Esophagus squamous epithelium (tissue), 4 donors: ENCODE measurements around the gene C10orf71.

Source experiments
- POLR2A ChIP-seq, 4 donors: fragments of 450-650 bp; IDR thresholded peaks; one replicate each; pipeline ENCODE4 v1.6.1; 2017; ENCODE audit warnings: antibody characterized with exemption in 4 of 4, mild to moderate bottlenecking in 4 of 4, moderate library complexity in 3 of 4
- TF ChIP-seq, protein P1 (sequence below), 6 experiments: fragments of 450-650 bp in 4 of 6; fragments of 200-600 bp in 2 of 6; sonication (generic) in 2 of 6; IDR thresholded peaks; one replicate each; pipeline ENCODE4 v1.5.1; 2016 to 2019; ENCODE audit warnings: antibody characterized with exemption in 6 of 6, mild to moderate bottlenecking in 4 of 6, moderate library complexity in 4 of 6

GRCh38 chr10:49356944-49357343, 58.0 kb downstream of the C10orf71 start:
- TF ChIP-seq, protein P1, sequence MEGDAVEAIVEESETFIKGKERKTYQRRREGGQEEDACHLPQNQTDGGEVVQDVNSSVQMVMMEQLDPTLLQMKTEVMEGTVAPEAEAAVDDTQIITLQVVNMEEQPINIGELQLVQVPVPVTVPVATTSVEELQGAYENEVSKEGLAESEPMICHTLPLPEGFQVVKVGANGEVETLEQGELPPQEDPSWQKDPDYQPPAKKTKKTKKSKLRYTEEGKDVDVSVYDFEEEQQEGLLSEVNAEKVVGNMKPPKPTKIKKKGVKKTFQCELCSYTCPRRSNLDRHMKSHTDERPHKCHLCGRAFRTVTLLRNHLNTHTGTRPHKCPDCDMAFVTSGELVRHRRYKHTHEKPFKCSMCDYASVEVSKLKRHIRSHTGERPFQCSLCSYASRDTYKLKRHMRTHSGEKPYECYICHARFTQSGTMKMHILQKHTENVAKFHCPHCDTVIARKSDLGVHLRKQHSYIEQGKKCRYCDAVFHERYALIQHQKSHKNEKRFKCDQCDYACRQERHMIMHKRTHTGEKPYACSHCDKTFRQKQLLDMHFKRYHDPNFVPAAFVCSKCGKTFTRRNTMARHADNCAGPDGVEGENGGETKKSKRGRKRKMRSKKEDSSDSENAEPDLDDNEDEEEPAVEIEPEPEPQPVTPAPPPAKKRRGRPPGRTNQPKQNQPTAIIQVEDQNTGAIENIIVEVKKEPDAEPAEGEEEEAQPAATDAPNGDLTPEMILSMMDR (IDR thresholded peaks at IDR 0.05): no peak
- TF ChIP-seq POLR2A (IDR thresholded peaks at IDR 0.05): no peak
